ENCODE results near the gene ARHGAP6.

ARHGAP6 gene

GRCh38 chrX:11575332-11575731 lies 90.4 kb downstream of the ARHGAP6 start:
- no peak for DNase-seq (ENCODE audit: low read depth)

GRCh38 chrX:11567528-11568220 lies 98.0 kb downstream of the ARHGAP6 start:
- no peak for DNase-seq (ENCODE audit: low read depth)

- DNase-seq (ENCODE audit: low read depth) = no peak
These were observed 98.9 kb downstream of the ARHGAP6 start for GRCh38 chrX:11566789-11567188.

- DNase-seq (ENCODE audit: low read depth) = no peak
These were observed 99.5 kb downstream of the ARHGAP6 start for GRCh38 chrX:11566173-11566572.

GRCh38 chrX:11564546-11564945 lies 101.2 kb downstream of the ARHGAP6 start:
- no peak for DNase-seq (ENCODE audit: low read depth)

GRCh38 chrX:11562570-11562969 lies 103.2 kb downstream of the ARHGAP6 start:
- no peak for DNase-seq (ENCODE audit: low read depth)

- DNase-seq (ENCODE audit: low read depth) = peak; percentile 21
These were observed 106.7 kb downstream of the ARHGAP6 start for GRCh38 chrX:11558972-11559371.

GRCh38 chrX:11557120-11557519 lies 108.6 kb downstream of the ARHGAP6 start:
- DNase-seq (ENCODE audit: low read depth) = no peak

- no peak for DNase-seq (ENCODE audit: low read depth)
These were observed 110.0 kb downstream of the ARHGAP6 start for GRCh38 chrX:11555759-11556158.

- DNase-seq (ENCODE audit: low read depth) = no peak
These were observed 112.1 kb downstream of the ARHGAP6 start for GRCh38 chrX:11553594-11553993.

- DNase-seq (ENCODE audit: low read depth) = no peak
These were observed 114.6 kb downstream of the ARHGAP6 start for GRCh38 chrX:11551151-11551550.

- no peak for DNase-seq (ENCODE audit: low read depth)
These were observed 118.8 kb downstream of the ARHGAP6 start for GRCh38 chrX:11546917-11547316.

- no peak for DNase-seq (ENCODE audit: low read depth)
These were observed 122.5 kb downstream of the ARHGAP6 start for GRCh38 chrX:11543249-11543648.

GRCh38 chrX:11541510-11541909 lies 124.2 kb downstream of the ARHGAP6 start:
- DNase-seq (ENCODE audit: low read depth) = no peak

GRCh38 chrX:11540532-11541377 lies 125.0 kb downstream of the ARHGAP6 start:
- no peak for DNase-seq (ENCODE audit: low read depth)

- no peak for DNase-seq (ENCODE audit: low read depth)
These were observed 128.6 kb downstream of the ARHGAP6 start for GRCh38 chrX:11537141-11537540.

GRCh38 chrX:11535156-11535919 lies 130.4 kb downstream of the ARHGAP6 start:
- no peak for DNase-seq (ENCODE audit: low read depth)

- no peak for DNase-seq (ENCODE audit: low read depth)
These were observed 132.5 kb downstream of the ARHGAP6 start for GRCh38 chrX:11533199-11533651.

- no peak for DNase-seq (ENCODE audit: low read depth)
These were observed 133.2 kb downstream of the ARHGAP6 start for GRCh38 chrX:11532291-11533078.

GRCh38 chrX:11531226-11531625 lies 134.5 kb downstream of the ARHGAP6 start:
- no peak for DNase-seq (ENCODE audit: low read depth)

- DNase-seq (ENCODE audit: low read depth) = no peak
These were observed 135.1 kb downstream of the ARHGAP6 start for GRCh38 chrX:11530621-11531020.

- DNase-seq (ENCODE audit: low read depth) = no peak
These were observed 137.1 kb downstream of the ARHGAP6 start for GRCh38 chrX:11528623-11529022.

All from activated T-helper 1 cell treated with Interleukin-2 at 50 U/mL for 16 hours (primary cell).